22Rv1 (cell line): ENCODE measurements around the gene TMEM123.

ENCODE experiments used
- H3K27ac ChIP-seq: fragments of 450-650 bp; 2 replicates; pipeline ENCODE4 v1.5.1; 2017
- ZFX ChIP-seq: fragments of 450-650 bp; IDR thresholded peaks from 2 replicates; pipeline ENCODE4 v1.6.1; 2017; ENCODE audit warnings: antibody characterized with exemption, borderline replicate concordance
- TF ChIP-seq, protein P1 (sequence below): fragments of 450-650 bp; IDR thresholded peaks from 2 replicates; pipeline ENCODE4 v1.5.1; 2017; ENCODE audit warnings: mild to moderate bottlenecking

Gene TMEM123

DNA sequence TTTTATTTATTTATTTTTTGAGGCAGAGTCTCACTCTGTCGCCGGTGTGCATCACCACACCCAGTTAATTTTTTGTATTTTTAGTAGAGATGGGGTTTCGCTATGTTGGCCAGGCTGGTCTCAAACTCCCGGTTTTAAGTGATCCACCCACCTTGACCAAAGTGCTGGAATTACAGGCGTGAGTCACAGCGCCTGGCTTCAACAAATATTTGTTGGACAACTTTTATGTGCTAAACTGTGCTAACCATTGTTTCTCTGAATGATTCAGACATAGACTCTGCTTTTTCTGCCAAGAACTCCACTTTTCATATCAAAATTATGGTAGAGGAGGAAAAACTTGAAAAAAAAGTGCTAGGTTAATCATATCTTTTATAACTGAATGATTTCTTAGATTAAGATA, 41.7 kb upstream of the TMEM123 start:
- TF ChIP-seq ZFX = no peak
- TF ChIP-seq, protein P1, sequence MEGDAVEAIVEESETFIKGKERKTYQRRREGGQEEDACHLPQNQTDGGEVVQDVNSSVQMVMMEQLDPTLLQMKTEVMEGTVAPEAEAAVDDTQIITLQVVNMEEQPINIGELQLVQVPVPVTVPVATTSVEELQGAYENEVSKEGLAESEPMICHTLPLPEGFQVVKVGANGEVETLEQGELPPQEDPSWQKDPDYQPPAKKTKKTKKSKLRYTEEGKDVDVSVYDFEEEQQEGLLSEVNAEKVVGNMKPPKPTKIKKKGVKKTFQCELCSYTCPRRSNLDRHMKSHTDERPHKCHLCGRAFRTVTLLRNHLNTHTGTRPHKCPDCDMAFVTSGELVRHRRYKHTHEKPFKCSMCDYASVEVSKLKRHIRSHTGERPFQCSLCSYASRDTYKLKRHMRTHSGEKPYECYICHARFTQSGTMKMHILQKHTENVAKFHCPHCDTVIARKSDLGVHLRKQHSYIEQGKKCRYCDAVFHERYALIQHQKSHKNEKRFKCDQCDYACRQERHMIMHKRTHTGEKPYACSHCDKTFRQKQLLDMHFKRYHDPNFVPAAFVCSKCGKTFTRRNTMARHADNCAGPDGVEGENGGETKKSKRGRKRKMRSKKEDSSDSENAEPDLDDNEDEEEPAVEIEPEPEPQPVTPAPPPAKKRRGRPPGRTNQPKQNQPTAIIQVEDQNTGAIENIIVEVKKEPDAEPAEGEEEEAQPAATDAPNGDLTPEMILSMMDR = no peak
- H3K27ac ChIP-seq = no peak overlapping the region

DNA sequence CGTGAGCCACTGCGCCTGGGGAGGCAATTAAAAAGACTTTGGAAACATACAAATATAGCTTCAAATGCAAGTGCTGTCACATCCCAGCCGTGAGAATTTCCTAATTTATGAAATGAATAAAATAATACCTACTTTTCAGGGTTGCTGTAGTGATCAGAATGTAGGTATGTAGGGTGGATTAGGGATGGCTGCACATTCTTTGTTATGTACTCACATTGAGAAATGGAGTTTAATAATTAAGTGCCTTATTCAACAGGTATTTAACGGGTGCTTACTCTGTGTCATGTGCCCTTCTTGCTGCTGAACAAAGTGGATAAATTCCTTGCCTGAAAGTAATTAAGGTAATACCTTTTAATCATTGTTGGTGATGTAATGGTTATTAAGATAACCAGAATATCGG, 41.0 kb upstream of the TMEM123 start:
- no peak overlapping the region for H3K27ac ChIP-seq
- TF ChIP-seq, protein P1 = no peak
- no peak for TF ChIP-seq ZFX

DNA sequence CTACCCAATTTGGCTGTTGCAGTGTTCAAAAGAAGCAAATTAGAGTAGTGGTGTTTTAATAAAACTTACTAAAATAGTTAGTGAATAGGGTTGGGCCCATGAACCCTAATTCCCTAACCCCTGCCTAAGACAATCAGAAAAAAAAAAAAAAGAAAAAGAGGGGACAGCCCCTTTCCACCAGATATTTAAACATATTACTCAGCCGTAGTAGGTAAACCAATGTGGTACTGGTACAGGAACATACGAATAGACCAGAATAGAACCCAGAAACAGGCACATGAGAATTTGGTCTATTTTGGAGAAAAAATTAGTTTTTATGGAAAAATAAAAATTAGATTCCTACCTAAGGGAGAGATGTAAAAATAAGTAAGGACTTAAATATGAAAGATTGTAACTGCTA, 39.4 kb upstream of the TMEM123 start:
- TF ChIP-seq, protein P1 = no peak
- TF ChIP-seq ZFX = no peak
- H3K27ac ChIP-seq = no peak overlapping the region

DNA sequence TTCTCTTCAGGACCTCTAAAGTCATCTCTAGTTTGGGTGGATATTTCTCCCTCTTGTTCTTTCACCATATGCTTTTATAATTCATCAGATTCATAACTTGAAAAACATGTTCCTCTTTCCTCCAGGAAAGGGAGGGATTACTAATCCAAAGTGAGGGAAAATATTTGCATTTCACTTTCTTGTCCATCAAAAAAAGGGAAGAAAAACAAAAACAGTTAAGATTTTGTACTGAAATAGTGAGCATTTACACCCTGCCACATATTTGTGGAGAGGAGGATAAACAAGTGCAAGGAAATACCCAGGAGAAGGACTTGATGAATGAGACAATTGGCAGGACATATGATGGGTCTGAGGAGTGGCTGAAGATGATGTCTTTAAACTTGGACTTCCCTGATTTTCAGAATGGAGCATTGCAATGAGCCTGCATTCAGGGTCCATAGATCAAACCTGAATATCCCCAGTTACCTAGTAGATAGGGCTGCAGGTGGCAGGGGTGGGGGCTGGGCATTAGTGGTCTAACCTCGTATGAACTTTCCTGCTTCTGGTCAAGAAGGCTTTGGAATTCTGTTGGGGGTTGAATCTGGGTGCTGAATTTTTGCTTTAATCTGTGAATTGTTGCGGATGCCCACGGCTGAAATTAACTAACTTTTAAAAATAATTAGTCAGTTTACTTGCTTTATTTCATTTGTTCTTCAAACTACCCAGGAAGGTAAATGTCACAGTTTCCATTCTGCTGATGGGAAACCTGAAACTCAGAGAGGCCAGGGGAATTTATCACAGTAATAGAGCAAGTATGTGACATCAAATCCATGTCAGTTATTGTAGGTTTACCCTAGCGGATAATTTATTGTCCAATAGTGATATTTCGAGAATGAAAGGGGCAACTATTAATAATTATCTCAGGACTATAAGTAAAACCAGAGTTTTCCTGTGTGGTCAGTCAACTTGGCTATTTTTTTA, 36.9 kb upstream of the TMEM123 start:
- no peak overlapping the region for H3K27ac ChIP-seq
- TF ChIP-seq, protein P1 = no peak
- TF ChIP-seq ZFX = no peak

DNA sequence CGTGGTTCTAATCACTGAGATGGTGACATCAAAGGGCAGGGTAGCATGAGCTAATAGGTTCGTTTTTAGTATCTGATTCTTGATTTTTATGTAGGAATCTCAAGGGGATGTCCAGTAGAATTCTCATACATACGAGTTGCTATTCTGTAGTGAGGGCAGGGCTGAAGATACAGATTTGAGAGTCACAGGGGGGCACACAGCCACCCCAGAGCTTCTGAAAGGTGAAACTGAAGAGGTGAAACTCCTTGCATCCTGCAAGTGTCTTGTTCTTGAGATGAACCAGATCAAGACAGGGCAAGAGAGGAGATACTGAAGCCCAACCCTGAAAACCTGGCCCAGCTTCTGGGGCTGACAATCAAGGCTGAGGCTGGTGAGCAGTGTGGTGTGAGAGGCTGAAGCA, 35.6 kb upstream of the TMEM123 start:
- TF ChIP-seq ZFX = no peak
- TF ChIP-seq, protein P1 = no peak
- no peak overlapping the region for H3K27ac ChIP-seq

DNA sequence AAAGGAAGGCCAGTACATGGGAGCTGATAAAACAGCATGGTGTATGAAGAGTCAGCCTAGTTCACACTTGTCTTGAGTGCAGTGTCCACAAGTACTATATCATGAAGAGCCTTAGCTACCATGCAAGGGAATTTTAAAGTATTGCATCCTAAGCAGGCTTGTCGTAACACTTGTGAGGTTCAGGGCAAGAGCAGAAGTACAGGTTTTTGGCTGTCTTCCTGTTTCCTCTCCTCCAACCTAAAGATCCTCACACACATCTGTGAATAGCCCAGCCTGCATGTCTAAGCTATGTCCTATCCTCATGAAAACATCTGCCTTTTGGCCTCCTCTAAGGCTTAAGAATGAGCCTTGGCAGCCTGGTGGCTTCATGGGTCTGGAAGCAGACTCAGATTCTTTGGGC, 34.6 kb upstream of the TMEM123 start:
- no peak overlapping the region for H3K27ac ChIP-seq
- TF ChIP-seq ZFX = no peak
- TF ChIP-seq, protein P1 = no peak

DNA sequence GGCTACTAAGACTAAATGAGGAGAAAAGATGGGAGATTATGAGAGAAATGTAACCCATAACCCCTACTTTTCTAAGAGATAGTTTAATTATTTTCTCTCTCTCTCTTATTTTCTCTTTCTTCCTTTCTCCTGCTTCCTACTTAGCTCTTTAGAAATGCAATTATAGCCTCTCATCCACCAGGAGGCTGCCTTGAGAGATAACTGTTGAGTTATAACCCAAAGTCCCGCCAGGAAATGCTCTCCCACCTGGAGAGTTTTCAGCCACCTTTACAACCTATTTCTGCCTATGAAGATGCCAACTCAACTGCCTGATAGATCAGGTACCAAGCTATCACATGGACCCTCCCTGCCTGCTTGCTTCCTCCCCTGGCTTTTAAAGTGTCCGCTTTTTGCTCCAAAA, 34.0 kb upstream of the TMEM123 start:
- no peak for TF ChIP-seq ZFX
- TF ChIP-seq, protein P1 = no peak
- no peak overlapping the region for H3K27ac ChIP-seq
